ENCODE measurements around the gene SCNN1A.

The SCNN1A gene

GRCh38 chr12:6384499-6385436 lies 9.4 kb upstream of the SCNN1A start:
- DNase-seq (ENCODE audit: low read depth in 1 of 2, low spot score in 1 of 2): no peak

- no peak for DNase-seq (ENCODE audit: low read depth in 1 of 2, low spot score in 1 of 2)
These were observed 8.5 kb upstream of the SCNN1A start, which contains the start of gene LTBR for GRCh38 chr12:6383572-6384498. Gene LTBR, plus strand, starts transcription at chr12:6384162. Its CDS starts 197 bp downstream, at chr12:6384359.

GRCh38 chr12:6382982-6383381 lies 7.6 kb upstream of the SCNN1A start:
- DNase-seq (ENCODE audit: low read depth in 1 of 2, low spot score in 1 of 2): no peak

GRCh38 chr12:6382371-6382770 lies 7.0 kb upstream of the SCNN1A start:
- DNase-seq (ENCODE audit: low read depth in 1 of 2, low spot score in 1 of 2): no peak

GRCh38 chr12:6380141-6381121 lies 5.1 kb upstream of the SCNN1A start:
- DNase-seq (ENCODE audit: low read depth in 1 of 2, low spot score in 1 of 2): no peak

GRCh38 chr12:6378709-6379472 lies 3.5 kb upstream of the SCNN1A start:
- DNase-seq (ENCODE audit: low read depth in 1 of 2, low spot score in 1 of 2): no peak

- DNase-seq (ENCODE audit: low read depth in 1 of 2, low spot score in 1 of 2): no peak
These were observed 2.3 kb upstream of the SCNN1A start for GRCh38 chr12:6377667-6377994.

- DNase-seq (ENCODE audit: low read depth in 1 of 2, low spot score in 1 of 2): no peak
These were observed 1.7 kb upstream of the SCNN1A start for GRCh38 chr12:6376870-6377666.

- DNase-seq (ENCODE audit: low read depth in 1 of 2, low spot score in 1 of 2): no peak
These were observed 911 bp upstream of the SCNN1A start for GRCh38 chr12:6376079-6376869.

GRCh38 chr12:6374786-6375160 lies 590 bp downstream of the SCNN1A start:
- DNase-seq (ENCODE audit: low read depth in 1 of 2, low spot score in 1 of 2): no peak

- no peak for DNase-seq (ENCODE audit: low read depth in 1 of 2, low spot score in 1 of 2)
These were observed 1.2 kb downstream of the SCNN1A start for GRCh38 chr12:6374028-6374785.

GRCh38 chr12:6373022-6373787 lies 2.2 kb downstream of the SCNN1A start:
- no peak for DNase-seq (ENCODE audit: low read depth in 1 of 2, low spot score in 1 of 2)

- DNase-seq (ENCODE audit: low read depth in 1 of 2, low spot score in 1 of 2): peak in 1 of 2 donors; percentile 20
These were observed 2.9 kb downstream of the SCNN1A start for GRCh38 chr12:6372403-6373003.

- no peak for DNase-seq (ENCODE audit: low read depth in 1 of 2, low spot score in 1 of 2)
These were observed 4.2 kb downstream of the SCNN1A start for GRCh38 chr12:6370994-6371754.

- DNase-seq (ENCODE audit: low read depth in 1 of 2, low spot score in 1 of 2): no peak
These were observed 4.8 kb downstream of the SCNN1A start for GRCh38 chr12:6370576-6370935.
